HG03442 (cell line): Measurements from ENCODE around the gene ZNG1A.
"Not testable (repeated sequence)": the region's sequence is repeated elsewhere in the genome, so short reads cannot be mapped to it uniquely, and the experiment has no call there.

Experiments used
- ATAC-seq: cut with Tn5 transposase; IDR thresholded peaks from one replicate; pipeline ENCODE4 v1.9.1; 2021; ENCODE audit warnings: mild to moderate bottlenecking, moderate library complexity; ENCODE audit not compliant: unreplicated experiment

Gene ZNG1A

GRCh38 chr9:178970-179383 lies at the start of gene ZNG1A:
TSS of gene ZNG1A (minus strand) at chr9:179056. CDS start at chr9:178969, 87 bp downstream.
- not testable (repeated sequence) for ATAC-seq

DNA sequence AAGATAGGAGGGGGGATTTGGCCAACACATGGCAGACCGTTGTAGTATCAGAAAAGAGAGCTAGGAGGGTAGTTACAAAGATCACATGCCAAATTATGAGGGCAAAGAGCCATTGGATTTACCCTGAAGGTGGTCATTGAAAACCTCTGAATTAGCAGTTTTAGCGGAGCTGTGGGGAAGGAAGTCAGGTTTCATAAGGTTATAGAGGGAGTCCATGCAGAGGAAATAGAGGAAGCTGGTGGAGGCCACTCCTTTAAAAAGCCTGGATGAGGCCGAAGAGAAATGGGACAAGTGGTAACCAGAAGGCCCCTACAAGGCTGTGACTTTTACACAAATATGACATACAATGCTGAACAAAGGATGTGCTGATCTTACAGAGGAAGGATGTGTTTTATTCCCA lies 49.0 kb upstream of the ZNG1A start:
- no peak for ATAC-seq

DNA sequence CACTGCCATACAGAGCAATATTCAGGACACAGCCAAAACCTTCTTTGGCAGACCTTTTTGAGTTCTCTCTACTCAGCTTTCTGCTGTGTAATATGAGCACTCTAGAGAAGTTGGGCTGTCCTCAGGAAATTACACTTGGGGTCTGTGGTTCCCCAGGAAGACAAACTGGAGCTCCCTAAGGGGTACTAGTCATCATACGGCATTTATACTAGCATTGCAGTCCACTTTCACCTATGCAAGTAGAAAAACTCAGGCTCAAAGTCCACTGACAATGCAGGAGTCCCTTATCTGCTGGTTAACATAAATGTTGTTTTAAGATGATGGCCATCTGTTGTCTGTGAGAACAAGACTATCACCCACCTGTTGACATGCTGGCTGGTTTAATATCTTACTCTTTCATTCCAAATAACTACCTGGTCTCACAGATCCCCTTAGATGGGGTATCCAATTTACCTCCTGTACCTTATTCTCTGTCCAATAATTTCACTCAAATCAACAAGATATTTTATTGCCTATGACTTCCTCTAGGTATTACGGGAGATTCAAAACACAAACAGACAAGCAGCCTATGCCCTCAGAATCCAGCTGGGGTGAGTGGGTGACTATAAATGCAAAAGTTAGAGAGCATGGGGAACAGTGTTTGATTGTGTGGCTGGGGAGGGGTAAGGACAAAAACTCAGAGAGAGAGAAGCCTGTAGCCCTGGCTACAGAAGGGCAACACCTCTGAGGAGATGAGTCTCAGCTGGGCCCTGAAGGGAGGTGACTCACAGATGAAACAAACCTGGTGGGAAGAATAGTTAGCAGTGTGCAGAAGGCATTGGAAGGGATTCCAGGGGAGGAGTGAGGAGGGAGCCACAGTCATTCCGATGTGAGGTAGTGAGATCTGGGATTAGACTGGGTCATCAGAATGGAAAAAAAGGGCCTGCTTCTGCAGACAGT lies 46.0 kb upstream of the ZNG1A start:
- no peak for ATAC-seq

DNA sequence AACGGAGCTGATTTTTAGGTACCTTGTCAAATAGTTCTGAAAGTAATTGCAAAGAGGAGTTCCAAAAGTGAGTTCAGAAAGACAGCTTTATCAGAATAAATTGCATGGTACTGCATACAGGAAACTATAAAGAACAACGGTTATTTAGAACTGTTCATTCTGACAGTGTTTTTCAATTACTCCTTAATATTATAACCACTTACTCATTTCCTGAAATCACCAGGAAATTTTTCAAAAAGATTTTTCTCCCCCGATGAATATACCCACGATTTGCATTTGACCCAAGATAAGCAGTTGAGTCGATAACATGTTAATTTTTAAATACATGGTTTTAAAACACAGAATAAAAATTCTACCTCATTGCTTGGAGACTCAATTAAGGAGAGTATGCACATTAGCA lies 45.2 kb upstream of the ZNG1A start:
- no peak for ATAC-seq

DNA sequence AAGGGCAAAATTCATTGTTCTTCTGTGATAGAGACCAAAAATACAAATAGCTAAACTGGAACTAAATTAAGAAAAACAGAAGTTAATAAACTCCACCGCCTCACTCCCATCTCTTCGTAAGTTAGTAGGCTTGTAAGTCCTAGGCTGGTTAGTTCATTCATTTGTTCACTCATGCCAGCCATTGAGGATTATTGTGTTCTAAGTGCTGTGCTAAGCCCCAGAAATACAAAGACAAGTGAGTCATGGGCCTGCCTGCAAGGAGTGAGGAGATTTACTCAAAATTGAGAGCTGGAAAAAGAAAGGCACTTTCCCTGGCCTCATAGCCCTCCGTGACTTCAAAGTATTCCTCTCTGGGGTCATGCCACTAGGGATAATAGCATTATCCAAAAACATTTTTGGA lies 44.3 kb upstream of the ZNG1A start:
- no peak for ATAC-seq

DNA sequence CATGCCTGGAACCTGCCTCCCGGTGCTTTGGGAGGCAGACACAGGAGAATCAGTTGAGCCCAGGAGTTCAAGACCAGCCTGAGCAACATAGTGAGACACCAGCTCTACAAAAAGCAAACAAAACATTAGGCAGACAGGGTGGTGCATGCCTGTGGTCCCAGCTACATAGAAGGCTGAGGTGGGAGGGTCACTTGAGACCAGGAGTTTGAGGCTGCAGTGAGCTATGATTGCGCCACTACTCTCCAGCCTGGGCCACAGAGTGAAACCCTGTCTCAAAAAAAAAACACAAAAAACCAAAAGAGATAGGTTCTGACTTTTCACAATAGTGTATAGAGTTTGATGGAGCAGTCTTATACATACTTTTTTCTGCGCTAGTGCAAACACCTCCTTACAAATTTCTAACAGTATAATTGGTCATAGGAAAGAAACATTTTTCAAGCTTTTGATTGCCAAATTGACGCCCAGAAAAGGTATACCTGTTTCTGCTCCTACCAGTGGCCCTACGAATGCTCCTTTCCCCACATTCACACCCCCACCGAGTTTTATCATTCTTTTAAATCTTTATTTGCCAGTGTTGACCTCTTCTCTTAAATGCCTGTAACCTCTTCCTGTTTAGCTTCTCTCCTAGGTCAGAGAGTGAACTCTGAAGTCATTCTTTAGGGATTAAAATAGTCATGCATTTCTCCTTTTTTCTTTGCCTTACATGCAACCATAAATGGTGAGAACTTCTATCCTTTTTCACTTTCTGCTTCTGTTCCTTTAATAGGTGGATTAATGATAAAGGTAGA lies 43.3 kb upstream of the ZNG1A start:
- ATAC-seq: no peak

- ATAC-seq: no peak
These were observed 41.0 kb upstream of the ZNG1A start for GRCh38 chr9:219670-220365.

DNA sequence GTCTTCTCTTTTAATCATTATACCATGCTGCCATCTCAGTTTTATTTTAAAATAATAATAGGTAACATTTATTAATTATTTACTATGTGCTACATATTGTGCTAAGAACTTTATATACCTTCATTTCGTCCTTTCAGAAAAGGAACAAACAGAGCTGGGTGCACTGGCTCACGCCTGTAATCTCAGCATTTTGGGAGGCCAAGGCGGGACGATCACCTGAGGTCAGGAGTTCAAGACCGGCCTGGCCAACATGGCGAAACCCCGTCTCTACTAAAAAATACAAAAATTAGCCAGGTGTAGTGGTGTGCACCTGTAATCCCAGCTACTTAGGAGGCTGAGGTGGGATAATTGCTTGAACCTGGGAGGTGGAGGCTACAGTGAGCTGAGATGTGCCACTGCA lies 40.2 kb upstream of the ZNG1A start:
- ATAC-seq: not testable (repeated sequence)

DNA sequence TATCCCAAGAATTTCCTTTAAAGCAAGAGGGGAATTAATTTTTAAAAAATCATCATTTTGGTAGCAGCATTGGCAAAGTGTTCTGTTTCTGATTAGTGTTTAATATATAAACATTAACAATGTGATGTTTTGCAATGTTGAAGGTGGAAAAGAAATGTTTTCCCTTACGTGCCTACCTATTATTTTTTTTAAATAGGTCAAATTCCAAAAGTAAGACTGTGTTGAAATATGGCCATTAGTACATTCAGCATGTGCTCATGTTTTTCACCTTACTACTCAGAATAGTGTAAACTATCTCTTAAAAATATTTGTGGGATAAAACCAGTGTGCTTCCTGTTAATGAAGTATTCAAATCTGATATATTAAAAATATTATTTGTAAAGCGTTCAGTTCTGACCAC lies 39.1 kb upstream of the ZNG1A start:
- ATAC-seq: no peak

GRCh38 chr9:216866-217265 lies 38.0 kb upstream of the ZNG1A start:
- no peak for ATAC-seq

DNA sequence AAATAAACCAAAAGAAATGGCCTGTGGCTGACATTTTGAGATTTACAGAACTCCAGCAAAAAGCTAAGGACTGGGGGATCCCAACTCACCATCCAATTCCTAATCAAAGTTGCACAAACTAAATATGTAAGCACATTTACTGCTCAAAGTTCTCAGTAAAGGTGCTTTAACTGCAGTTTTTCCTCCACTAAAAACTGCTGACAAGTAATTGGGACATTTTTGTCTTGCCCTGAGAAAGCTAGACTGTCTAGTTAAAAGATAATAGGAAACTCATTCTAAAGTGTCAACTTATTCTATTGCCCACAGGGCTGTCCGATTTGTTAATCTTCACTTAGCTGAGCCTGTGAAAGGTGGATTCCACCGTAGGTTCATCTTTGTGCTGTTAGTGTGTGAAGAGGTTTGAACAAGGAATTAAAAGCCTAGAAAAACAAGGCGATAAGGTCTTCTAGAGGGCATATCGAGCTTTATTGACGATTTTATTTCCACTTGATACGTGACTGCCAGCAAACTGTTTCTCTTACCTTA lies 36.8 kb upstream of the ZNG1A start:
- ATAC-seq: no peak

DNA sequence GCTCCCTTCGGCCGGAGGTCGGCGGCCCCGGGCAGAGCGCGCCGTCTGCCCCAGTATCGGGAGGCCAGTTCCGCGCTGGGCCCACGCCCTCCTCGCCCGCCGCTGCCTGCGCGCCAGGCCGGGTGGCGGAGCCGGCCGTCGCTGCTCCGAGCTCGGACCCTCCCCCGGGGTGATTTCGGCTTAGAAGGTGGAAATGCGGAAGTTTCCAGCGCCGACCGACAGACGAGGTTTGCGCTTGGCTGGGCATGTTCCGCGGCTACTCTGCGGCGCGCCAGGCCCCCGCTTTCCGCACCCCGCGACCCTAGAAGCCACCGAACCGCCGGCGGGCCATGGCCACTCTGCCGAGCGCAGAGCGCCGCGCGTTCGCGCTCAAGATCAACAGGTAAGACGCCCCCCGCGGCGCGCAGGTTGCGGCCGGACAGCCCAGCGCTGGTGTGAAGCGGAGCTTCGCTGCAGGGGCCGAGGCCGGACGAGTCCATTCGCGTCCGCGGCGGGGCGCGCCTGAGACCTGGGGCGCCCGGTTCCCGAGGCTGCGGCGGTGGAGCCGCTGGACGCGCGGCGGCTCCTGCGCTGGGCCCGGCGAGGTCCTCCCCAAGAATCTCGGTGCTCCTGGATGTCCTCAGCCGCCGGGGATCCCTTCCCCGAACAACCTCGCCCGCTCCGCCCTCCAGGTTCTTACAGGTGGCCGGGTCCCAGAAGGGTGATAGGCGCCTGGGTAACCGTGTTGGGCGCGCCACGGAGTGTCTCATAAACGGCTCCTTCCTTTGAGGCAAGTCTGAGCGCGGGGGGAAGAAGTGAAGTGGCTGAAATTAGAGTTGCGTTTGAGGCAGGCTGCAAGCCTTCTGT lies 36.0 kb upstream of the ZNG1A start, which contains the start of gene DOCK8:
Gene DOCK8 (plus strand): TSS at position 218 of the 846 bp plus-strand sequence. CDS start 112 bp downstream, at position 330.
- peak; percentile 79 for ATAC-seq

- no peak for ATAC-seq
These were observed 35.4 kb upstream of the ZNG1A start for GRCh38 chr9:214351-214647.

- ATAC-seq: not testable (repeated sequence)
These were observed 35.0 kb upstream of the ZNG1A start for GRCh38 chr9:213901-214300.

GRCh38 chr9:212297-212696 lies 33.4 kb upstream of the ZNG1A start:
- ATAC-seq: no peak

GRCh38 chr9:211557-211956 lies 32.7 kb upstream of the ZNG1A start:
- no peak for ATAC-seq

- no peak for ATAC-seq
These were observed 32.2 kb upstream of the ZNG1A start for GRCh38 chr9:211036-211435.

DNA sequence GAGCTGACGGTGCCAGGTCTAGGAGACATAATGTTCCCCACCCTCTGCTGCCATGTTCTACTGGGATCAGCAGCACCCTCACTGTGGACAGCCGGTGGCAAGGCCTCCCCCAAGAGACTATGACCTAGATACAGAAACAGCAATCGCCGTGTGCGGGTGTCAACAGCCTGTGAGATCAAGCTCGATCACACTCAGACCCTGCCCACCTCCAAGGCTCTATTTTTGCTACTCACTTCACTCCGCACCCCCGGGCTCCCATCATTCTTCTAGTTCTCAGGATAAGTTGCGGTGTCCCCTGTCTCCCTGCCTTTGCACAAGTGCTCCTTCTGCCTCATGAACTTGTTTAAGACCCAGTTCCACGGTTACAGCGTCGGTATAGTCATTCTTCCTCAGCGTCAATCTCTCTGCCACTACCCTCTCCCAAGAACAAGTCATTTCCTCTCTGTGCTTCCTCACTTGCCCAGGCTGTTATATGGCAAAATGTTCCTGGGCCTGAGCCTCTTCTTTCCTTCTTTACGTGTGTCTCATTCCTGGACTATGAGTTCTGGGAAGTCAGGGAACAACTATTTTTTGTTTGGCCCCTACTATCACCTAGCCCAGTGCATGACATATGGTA lies 30.4 kb upstream of the ZNG1A start:
- ATAC-seq: no peak

- no peak for ATAC-seq
These were observed 27.6 kb upstream of the ZNG1A start for GRCh38 chr9:206481-206880.

DNA sequence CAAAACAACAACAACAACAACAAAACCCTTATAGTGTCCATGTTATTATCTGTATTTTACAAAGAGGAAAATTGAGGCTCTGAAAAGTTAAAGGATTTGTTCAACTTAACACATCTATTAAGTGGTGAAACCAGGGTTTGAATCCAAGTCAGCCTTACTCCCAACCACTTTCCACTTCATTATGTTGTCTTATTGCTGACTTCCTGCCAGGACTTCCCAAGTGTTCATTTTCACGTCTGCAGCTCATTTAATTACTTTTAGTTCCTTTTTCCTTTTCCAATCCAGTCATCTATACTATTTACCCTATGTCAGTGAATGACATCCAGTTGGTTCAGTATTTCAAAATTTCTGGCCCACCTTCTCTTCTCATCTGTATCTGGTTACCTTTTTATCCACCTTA lies 20.7 kb upstream of the ZNG1A start:
- ATAC-seq: not testable (repeated sequence)
